Measurements from ENCODE around the gene PNPLA2.

PNPLA2 gene

GRCh38 chr11:832529-833113 lies 13.9 kb downstream of the PNPLA2 start, which contains the start of gene CD151:
Gene CD151 (plus strand): TSS chr11:832952. CDS start chr11:836070, 3,118 bp downstream.
- DNase-seq = peak; percentile 73

GRCh38 chr11:833114-833791 lies 14.5 kb downstream of the PNPLA2 start:
- peak; percentile 58 for DNase-seq

GRCh38 chr11:833849-834311 lies 15.2 kb downstream of the PNPLA2 start:
- no peak for DNase-seq

- DNase-seq = peak; percentile 64
These were observed 15.9 kb downstream of the PNPLA2 start for GRCh38 chr11:834371-835316.

GRCh38 chr11:836274-836673 lies 17.6 kb downstream of the PNPLA2 start:
- DNase-seq = no peak

- DNase-seq = no peak
These were observed 18.0 kb downstream of the PNPLA2 start for GRCh38 chr11:836700-837099.

GRCh38 chr11:837189-837989 lies 18.7 kb downstream of the PNPLA2 start:
- DNase-seq = no peak

GRCh38 chr11:837990-838307 lies 19.2 kb downstream of the PNPLA2 start:
- DNase-seq = no peak

- DNase-seq = no peak
These were observed 19.9 kb downstream of the PNPLA2 start for GRCh38 chr11:838441-839279.

- no peak for DNase-seq
These were observed 20.5 kb downstream of the PNPLA2 start for GRCh38 chr11:839280-839623.

GRCh38 chr11:839875-840617 lies 21.3 kb downstream of the PNPLA2 start:
- DNase-seq = no peak

GRCh38 chr11:841981-842369 lies 23.3 kb downstream of the PNPLA2 start:
- DNase-seq = no peak

GRCh38 chr11:842370-843002 lies 23.8 kb downstream of the PNPLA2 start, which contains the start of the genes POLR2L and TSPAN4:
Gene POLR2L (minus strand): TSS chr11:842529. CDS start chr11:842508, 21 bp downstream.
Gene TSPAN4 (plus strand): TSS chr11:842852. CDS start chr11:850305, 7,453 bp downstream.
- DNase-seq = peak; percentile 93

- no peak for DNase-seq
These were observed 24.5 kb downstream of the PNPLA2 start for GRCh38 chr11:843086-843734.

GRCh38 chr11:843818-844692 lies 25.3 kb downstream of the PNPLA2 start:
- peak; percentile 83 for DNase-seq

GRCh38 chr11:844693-845644 lies 26.3 kb downstream of the PNPLA2 start:
- peak; percentile 74 for DNase-seq

- DNase-seq = no peak
These were observed 27.3 kb downstream of the PNPLA2 start for GRCh38 chr11:845872-846495.
